ENCODE data around the gene CORO2A. TPM values are rescaled to one million over a fixed set of nuclear protein-coding genes. Genes with fewer than 3 reads are reported as not detected.
"Not testable (repeated sequence)": the region's sequence is repeated elsewhere in the genome, so short reads cannot be mapped to it uniquely, and the experiment has no call there.

Gene CORO2A
- total and polyA plus RNA-seq, 8 donors: 2.8 to 26.7 (median 10.7) TPM

DNA sequence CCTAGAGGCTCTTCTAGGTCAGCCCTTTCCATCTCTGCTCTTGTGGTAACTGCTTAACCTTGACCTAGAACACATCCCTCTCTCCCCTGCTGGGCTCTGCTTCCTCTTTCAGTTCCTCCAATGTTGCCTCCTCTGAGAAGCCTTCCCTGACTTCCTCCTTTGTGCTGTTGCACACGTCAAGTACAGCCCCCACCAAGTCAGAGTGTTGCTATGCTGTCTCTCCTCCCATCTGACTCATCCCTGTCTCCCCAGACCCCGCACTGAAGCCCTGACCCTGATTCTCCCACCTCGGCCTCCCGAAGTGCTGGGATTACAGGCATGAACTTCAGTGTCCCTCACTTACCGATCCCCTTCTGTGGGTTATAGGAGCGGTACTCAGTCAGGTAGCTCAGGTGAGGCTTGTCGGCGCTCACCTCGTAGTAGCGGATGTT, 63.0 kb downstream of the CORO2A start:
- peak in 1 of 2 donors; percentile 39 for DNase-seq
- intact Hi-C loops (cut with DNase I; ENCODE audit: low total_unique reads): no loop called here
- WGBS, 5 donors: 87 to 93% (median 90%) methylated on average over 10 of the region's 10 CpGs

DNA sequence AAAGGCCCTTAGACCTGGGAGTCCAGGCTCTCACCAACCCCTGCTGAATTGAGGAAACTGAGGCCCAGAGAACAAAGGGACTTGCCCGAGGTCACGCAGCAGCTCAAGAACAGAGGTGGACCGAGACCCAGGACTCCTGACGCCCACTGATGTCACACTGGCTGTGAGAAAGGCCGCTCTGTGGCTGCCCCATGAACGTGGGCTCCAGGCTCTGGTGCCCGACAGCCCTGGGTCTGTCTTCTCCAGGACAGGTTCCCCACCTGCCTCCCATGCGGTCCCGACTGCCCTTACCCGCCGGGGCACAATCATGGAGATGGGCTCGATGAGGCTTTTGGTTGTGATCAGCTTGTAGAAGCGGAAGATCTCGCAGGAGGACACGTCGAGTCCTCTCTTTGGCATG, 64.1 kb downstream of the CORO2A start:
- H3K27ac ChIP-seq: no peak overlapping the region
- H3K4me1 ChIP-seq: no peaks in the 10 kb centered on the region
- DNase-seq: no peak
- 95 to 100% (median 97%) methylated on average over 5 to 16 of the region's 16 CpGs for WGBS, 5 donors
- H3K36me3 ChIP-seq: peaks cover 9 to 81% (median 48%) of the 10 kb centered on the region in 4 donors
- H3K4me3 ChIP-seq: no peak overlapping the region
- intact Hi-C loops (cut with DNase I; ENCODE audit: low total_unique reads): no loop called here
- H3K9me3 ChIP-seq: no peaks in the 10 kb centered on the region
- TF ChIP-seq EP300 (IDR thresholded peaks at IDR 0.05) (no peak), POLR2A (IDR thresholded peaks at IDR 0.05) (no peak), POLR2AphosphoS5 (IDR thresholded peaks at IDR 0.05) (no peak)
- TF ChIP-seq, protein P1, sequence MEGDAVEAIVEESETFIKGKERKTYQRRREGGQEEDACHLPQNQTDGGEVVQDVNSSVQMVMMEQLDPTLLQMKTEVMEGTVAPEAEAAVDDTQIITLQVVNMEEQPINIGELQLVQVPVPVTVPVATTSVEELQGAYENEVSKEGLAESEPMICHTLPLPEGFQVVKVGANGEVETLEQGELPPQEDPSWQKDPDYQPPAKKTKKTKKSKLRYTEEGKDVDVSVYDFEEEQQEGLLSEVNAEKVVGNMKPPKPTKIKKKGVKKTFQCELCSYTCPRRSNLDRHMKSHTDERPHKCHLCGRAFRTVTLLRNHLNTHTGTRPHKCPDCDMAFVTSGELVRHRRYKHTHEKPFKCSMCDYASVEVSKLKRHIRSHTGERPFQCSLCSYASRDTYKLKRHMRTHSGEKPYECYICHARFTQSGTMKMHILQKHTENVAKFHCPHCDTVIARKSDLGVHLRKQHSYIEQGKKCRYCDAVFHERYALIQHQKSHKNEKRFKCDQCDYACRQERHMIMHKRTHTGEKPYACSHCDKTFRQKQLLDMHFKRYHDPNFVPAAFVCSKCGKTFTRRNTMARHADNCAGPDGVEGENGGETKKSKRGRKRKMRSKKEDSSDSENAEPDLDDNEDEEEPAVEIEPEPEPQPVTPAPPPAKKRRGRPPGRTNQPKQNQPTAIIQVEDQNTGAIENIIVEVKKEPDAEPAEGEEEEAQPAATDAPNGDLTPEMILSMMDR (IDR thresholded peaks at IDR 0.05): no peak
- no peaks in the 10 kb centered on the region for H3K27me3 ChIP-seq

More for the DNA sequence above, 63.0 kb downstream of the CORO2A start:
- H3K9me3 ChIP-seq: no peaks in the 10 kb centered on the region
- no peak overlapping the region for H3K27ac ChIP-seq
- no peak overlapping the region for H3K4me3 ChIP-seq
- no peaks in the 10 kb centered on the region for H3K27me3 ChIP-seq
- TF ChIP-seq EP300 (IDR thresholded peaks at IDR 0.05) (no peak), POLR2AphosphoS5 (IDR thresholded peaks at IDR 0.05) (no peak), POLR2A (IDR thresholded peaks at IDR 0.05) (no peak)
- TF ChIP-seq, protein P1 (IDR thresholded peaks at IDR 0.05): no peak
- no peaks in the 10 kb centered on the region for H3K4me1 ChIP-seq
- peaks cover 6 to 90% (median 50%) of the 10 kb centered on the region in 4 donors for H3K36me3 ChIP-seq

DNA sequence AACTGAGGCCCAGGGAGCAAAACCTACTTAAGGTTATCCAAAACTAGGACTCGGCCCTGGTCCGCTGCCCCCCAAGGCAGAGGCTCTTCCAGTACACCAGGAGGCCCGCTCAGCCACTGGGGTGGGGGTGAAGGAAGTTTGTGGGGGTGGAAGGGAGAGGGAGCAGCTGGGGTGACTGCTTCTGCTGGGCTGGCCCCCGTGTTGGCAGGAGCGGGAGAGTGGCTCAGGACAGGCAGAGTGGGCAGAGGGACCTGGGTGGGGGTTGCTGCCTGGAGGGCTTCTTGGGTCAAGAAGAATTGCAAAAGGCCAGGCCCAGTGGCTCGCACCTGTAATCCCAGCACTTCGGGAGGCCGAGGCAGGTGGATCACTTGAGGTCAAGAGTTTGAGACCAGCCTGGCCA, 65.2 kb downstream of the CORO2A start:
- 94 to 97% (median 96%) methylated on average over 7 to 8 of the region's 8 CpGs for WGBS, 5 donors
- no peaks in the 10 kb centered on the region for H3K4me1 ChIP-seq
- H3K9me3 ChIP-seq: no peaks in the 10 kb centered on the region
- no peak for DNase-seq
- TF ChIP-seq, protein P1 (IDR thresholded peaks at IDR 0.05): no peak
- TF ChIP-seq POLR2A (IDR thresholded peaks at IDR 0.05): no peak
- no peak for TF ChIP-seq POLR2AphosphoS5 (IDR thresholded peaks at IDR 0.05)
- no peak for TF ChIP-seq EP300 (IDR thresholded peaks at IDR 0.05)
- no peak overlapping the region for H3K27ac ChIP-seq
- H3K36me3 ChIP-seq: peaks cover 9 to 76% (median 43%) of the 10 kb centered on the region in 4 donors
- intact Hi-C loops (cut with DNase I; ENCODE audit: low total_unique reads): no loop called here
- no peak overlapping the region for H3K4me3 ChIP-seq
- no peaks in the 10 kb centered on the region for H3K27me3 ChIP-seq

DNA sequence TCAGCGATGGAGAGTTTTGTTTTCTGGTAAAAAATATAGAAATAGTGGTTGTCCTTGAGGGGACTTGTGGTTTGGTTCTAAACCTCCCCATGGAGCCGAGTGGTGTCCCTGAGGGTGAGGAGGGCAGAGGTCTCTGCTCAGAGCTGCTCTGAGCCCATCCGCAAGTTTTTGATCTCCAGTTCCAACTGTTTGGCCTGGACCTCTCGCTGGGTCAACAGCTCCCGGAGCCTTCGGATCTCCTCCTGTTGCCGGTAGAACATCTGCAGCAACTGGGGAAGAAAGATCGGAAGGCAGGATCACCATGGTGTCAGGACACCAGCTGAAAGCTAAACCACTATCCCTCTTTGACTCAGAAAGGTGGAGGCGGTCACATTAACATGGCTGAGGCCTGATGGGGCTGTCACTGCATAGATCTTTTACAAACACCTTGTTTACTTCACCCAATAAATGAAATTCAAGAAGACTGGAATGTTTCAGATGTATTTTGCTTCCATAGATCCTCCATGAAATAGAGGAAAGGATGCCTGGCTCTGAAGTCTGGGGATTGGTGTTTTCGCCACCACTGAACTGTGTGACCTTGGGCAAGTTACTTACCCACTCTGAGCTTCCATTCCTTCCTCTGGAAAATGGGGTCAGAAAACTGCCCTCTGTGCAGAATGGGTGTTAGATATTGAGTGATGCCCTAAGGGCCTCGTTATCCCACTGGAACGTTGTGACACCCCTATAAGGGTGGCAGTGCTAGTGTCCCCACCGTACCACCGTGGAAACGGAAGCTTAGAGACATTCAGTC, 67.6 kb downstream of the CORO2A start:
- H3K36me3 ChIP-seq: peaks cover 9 to 55% (median 32%) of the 10 kb centered on the region in 4 donors
- H3K4me3 ChIP-seq: no peak overlapping the region
- no peak overlapping the region for H3K27ac ChIP-seq
- peaks cover 9 to 21% (median 13%) of the 10 kb centered on the region in 4 donors for H3K4me1 ChIP-seq
- intact Hi-C loops (cut with DNase I; ENCODE audit: low total_unique reads): no loop called here
- TF ChIP-seq EP300 (IDR thresholded peaks at IDR 0.05) (no peak), POLR2A (IDR thresholded peaks at IDR 0.05) (no peak), POLR2AphosphoS5 (IDR thresholded peaks at IDR 0.05) (no peak)
- TF ChIP-seq, protein P1 (IDR thresholded peaks at IDR 0.05): no peak
- DNase-seq: no peak
- 91 to 94% (median 93%) methylated on average over 15 of the region's 15 CpGs for WGBS, 5 donors
- no peaks in the 10 kb centered on the region for H3K9me3 ChIP-seq
- no peaks in the 10 kb centered on the region for H3K27me3 ChIP-seq

DNA sequence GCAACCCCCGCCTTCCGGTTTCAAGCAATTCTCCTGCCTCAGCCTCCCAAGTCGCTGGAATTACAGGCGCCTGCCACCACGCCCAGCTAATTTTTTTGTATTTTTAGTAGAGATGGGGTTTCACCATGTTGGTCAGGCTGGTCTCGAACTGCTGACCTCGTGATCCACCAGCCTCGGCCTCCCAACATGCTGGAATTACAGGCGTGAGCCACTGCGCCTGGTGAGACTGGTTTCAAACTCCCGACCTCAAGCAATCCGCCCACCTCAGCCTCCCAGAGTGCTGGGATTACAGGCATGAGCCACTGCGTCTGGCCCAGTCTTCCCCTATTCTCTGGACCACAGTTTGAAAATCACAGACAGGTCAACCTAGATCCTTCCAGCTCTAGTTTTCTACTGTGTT, 68.3 kb downstream of the CORO2A start:
- intact Hi-C loops (cut with DNase I; ENCODE audit: low total_unique reads); H3K27me3 ChIP-seq; H3K27ac ChIP-seq; DNase-seq; H3K9me3 ChIP-seq; H3K4me3 ChIP-seq: not testable (repeated sequence)
- Histone ChIP-seq H3K4me1 (peaks cover 14 to 28% (median 18%) of the 10 kb centered on the region in 4 donors), H3K36me3 (peaks cover 9 to 50% (median 28%) of the 10 kb centered on the region in 4 donors)
- 90 to 98% (median 96%) methylated on average over 13 of the region's 13 CpGs for WGBS, 5 donors
